Stimulated activated CD4-positive, alpha-beta T cell treated with anti-CD3 and anti-CD28 coated beads, Interleukin-1b, Interleukin-23, amount 100 ng/mL, for 24 hours (primary cell): Measurements from ENCODE around the gene KL.

Experiments
- DNase-seq, 4 experiments: peaks; one replicate each; pipeline ENCODE4 v3.0.0-alpha.2; 2020; ENCODE audit warnings: low read depth in 4 of 4, low spot score in 1 of 4

The KL gene

GRCh38 chr13:33034882-33035520 is 18.8 kb downstream of the KL start:
- DNase-seq, result no peak

DNA sequence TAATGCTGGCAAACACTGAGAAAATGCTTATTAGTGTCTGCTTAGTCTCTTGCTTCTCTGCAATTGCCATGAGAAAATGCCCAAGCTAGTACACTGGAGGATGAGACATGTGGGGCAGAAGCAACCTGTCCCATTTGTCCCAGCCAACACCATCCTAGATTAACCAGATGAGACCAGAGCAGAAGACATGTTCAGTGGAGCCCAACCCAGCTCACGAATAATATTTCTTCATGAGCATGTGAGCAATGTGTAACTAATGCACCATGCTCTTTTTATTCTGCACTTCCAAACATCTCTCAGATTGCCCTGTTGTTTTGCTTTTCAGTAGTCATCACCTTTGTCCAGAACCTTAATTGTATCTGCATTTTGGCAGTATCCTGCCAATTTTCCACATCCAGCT is 21.4 kb downstream of the KL start:
- DNase-seq, result no peak

DNA sequence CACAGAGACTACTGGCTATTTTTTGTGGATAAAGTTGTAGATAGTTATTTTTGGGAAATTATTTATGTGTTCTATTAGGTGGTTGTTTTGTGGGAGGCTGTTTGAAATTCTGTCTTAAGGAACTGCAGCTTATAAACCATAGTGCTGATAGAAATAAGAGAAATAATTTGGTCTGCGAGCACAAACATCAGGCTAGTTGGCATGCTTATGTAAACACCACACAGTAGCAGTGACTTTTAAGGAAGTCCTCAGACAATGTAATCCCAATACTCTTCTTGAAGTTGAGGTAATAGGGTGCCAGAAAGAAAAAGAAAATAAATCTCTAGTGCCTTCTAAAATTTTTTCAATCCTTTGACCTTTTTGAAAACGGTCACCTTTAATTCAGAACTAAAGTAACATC is 23.9 kb downstream of the KL start:
- no peak for DNase-seq

GRCh38 chr13:33045851-33046592 is 29.8 kb downstream of the KL start:
- DNase-seq, result no peak

DNA sequence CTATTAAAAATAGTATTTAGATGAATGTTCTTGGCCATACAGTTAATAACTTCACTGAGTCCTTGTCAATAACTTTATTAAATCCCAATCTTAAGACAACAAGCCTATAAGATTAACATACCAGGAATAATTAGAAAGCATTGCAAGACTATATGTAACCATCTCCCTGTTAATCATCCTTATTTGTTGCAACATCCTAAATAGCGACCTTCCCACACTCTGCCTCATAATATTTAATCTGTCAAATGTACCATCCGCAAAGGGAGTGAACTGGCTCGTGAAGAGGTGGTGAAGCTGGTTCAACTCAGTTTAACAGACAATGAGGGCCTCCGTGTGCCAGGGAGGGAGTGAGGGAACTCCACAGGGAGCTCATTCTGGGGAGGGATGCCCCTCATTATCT is 33.9 kb downstream of the KL start:
- DNase-seq, result no peak

GRCh38 chr13:33051632-33052031 is 35.4 kb downstream of the KL start:
- DNase-seq, result no peak

DNA sequence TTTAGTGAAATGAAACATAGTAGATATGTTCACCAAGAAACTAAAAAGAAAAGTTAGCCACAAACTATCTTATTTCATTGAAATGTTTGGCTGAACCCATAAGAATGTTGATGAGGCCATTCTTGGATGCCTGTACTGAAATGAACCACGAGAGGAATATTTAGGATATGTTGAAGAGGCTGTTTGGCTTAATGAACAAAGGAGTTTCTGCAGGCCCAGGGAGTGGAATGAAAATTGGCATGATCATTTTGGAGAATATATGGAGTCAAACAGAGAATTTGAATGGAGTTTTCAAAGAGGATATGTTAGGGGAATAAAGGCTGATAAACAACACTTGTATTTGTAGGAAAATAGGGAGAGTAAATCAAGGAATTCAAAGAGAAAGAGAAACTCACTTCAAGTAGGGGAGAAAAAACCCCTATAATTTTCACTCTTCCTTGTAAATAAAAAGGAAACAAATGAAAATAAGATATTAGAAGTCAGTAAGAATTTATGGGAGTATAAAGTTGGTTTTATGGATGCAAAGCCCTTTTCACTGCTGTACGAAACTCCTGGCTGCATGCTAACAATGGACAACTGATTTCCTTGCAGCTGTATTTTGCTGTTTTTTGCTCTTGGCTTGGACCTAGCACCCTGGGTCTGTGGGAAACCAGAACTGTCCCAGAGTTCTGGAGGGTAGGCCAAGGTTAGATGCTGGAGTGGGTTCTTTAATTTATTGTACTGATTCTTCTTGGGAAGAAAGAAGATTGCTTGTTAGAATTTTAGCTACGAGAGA is 36.5 kb downstream of the KL start:
- no peak for DNase-seq

GRCh38 chr13:33053397-33054066 is 37.3 kb downstream of the KL start:
- no peak for DNase-seq

DNA sequence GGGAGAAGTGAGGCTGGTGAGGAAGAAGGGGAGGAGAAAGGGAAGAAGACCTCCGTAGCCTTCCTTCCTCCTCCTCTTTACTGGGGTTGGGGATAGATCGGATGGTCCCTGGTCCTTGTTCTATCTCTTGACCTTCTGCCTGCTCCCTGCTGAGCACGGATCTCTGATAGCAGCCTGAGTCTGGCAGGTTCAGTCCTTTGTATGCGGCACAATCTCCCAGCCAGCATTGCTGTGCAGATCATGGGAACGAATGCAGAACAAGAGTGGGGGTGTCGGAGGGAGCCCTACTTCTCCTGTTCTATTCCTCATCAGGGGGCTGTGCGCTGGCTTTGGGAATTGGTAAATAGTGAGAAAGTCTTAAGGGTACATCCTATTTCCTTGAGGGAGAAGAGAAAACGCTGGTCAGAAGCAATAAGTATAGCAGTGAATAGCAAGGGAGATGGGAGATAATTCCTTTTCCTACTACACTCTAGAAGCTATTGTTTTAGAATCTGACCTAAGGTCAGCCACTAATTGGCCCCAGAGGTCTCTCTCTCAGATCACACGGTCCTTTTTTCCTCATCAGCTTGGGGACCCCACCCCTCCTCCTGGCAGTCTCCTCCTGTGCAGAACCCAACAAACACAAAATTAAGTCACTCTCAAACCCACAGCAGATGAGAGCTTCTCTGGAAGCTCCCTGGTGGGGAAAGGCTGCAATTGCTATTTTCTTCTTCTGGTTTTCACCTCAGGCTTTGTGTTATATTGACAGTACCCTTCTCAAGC is 41.0 kb downstream of the KL start:
- DNase-seq, result no peak

- DNase-seq, result no peak
Observed at GRCh38 chr13:33058776-33059327, 42.6 kb downstream of the KL start.

DNA sequence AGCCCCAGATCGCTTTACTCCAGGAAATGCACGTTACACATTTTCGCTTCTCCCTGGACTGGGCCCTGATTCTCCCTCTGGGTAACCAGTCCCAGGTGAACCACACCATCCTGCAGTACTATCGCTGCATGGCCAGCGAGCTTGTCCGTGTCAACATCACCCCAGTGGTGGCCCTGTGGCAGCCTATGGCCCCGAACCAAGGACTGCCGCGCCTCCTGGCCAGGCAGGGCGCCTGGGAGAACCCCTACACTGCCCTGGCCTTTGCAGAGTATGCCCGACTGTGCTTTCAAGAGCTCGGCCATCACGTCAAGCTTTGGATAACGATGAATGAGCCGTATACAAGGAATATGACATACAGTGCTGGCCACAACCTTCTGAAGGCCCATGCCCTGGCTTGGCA is 44.6 kb downstream of the KL start:
- DNase-seq, result no peak

DNA sequence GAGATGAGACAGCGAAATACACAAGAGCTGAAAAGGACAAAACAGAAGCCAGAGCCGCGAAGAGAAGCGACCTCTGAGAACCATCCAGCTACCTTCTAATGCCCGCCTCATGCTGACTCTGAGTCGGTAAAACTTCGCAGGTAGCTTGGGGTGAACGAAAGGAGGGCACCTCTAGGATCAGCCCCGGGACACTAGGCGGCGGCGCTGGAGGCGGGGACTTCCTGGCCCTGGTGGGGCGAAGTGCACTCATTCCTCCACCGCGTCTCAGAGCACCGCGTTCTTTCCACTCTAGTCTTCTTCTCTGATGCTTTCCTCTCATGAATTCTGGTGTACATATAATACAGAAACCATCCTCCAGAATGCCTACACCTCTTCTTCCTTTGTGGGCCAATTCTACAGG is 50.1 kb downstream of the KL start:
- DNase-seq, result no peak

DNA sequence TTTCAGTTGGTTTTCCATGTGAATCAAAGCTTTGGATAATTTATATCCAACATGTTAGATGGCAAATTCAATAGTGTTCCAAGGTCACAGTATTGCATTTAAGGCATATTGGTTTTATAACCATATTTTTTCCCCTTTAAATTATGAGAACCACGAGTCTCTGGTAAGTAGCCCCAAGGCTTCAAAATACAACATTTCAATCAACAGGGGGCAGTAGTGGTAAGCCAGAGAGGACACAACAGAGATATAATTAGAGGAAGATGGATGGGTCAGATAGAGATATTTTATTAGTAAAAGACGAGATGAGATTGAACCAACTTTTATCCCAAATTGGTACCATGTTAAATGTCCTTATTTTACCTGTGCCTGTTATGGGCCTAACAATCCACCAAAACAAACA is 53.1 kb downstream of the KL start:
- no peak for DNase-seq

GRCh38 chr13:33070713-33071112 is 54.5 kb downstream of the KL start:
- no peak for DNase-seq

DNA sequence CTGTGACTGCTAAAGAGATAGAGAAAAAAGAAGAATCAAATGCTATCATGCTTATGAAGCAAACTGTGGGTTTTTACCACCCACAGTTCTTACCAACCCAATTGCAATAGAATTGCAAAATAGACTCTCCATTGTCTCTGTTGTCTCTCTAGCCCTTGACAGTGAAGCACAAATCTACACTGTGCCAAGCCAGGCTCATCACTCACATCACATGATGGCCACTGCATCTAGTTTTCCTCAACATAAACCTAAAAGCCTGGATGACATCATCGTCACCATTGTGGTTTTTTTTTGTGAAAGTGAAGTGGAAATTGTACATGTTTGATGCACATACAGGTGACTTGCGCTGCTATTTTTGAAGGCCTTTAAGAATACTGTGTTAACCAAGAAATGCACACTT is 56.1 kb downstream of the KL start:
- DNase-seq, result no peak

DNA sequence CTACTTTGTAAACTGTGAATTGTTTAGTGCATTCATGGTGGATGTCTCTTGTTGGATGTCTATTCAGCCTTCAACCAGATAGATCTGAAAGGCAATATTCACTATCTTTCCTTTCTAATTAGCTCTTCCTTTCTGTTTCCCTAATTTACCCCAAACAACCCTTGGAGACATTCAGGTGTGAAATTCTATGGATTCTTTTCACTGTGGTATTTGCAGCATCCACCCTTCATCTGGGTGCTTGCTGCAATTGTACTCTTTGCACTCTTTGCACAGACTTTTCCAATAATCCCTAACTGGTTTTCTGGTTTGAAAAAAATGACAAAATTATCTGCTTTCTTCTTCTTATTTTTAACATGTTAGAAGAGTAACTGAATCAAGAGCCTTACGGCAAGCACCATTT is 56.5 kb downstream of the KL start:
- DNase-seq, result no peak

DNA sequence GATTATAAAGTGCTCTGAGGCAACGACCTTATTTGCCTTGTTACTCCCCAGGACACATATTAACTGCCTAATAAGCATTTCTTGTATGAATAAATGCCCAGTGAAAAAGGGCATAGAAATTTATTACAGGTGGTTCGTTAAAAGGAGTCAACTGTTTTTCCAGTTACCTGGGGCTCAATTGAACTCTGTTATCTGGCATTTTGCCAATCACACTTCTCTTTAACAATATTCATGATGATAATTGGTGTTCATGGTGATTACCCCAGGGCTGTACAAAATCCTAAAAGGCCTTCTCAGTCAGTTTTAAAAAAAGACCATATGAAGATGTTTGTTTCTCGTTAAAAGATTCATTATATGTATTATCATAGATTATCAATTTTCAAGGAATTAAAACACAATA is 57.1 kb downstream of the KL start:
- no peak for DNase-seq

DNA sequence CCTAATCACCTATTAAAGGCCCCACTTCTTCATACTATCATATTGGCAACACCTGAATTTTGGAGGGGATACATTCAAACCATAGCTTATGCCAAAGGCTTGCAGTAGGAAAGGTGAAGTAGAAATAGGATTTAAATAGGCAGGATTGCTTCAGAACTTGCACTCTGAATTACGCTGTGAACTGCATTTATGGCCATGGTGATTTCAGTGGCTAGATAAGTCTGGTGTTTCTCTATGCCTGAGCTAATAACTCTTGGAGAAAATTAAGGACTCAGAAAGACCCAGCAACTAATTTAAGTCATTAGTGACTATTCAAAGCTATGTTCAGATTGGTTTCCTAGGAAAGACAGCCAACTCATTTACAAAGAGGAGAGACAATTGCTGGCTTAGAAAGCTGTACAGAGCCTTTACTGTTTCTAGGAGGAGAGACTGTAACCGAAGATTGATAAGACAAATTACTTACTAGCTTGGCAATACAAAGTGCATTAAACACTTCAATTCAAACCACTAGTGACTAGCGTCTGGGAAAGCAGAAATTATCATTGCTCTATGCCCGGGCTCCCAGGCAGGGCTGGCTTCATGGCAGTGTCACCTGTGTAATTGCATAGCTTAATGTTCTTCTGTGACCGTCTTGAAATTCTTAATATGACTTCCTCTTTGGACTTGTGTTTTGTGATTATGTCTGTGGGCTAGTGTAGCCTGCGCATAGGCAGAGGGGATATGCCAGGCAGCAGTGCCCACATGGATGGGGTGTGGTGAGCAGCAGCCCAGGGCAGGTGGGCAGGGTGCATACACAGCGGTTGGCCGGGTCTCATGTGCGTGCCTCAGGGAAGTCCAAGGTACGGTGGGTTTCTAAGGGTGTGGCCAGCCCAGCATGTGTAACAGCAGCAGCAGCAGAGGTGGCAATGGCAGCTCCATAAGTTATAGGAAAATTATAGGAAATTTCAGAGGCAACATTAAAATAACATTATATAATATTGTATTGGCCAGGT is 60.1 kb downstream of the KL start:
- no peak for DNase-seq

- no peak for DNase-seq
Observed at GRCh38 chr13:33078263-33078662, 62.0 kb downstream of the KL start.

DNA sequence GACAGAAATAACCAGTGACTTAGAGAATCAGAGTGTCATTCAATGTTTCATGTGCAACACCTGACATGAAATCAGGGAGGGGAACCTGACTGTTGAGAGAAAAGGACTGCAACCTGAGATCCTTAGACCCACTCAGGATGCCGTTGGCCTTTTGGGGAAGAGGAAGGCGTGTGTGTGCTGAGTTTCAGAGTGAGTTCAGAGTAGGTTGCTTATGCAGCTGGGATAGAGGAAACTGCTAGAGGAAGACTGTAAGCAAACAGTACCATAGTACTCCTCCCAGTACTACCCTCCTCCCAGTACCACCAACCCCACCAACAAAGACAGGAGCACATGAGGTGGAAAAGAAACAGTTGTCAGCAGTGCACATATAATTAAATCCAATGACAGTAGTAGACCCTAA is 63.7 kb downstream of the KL start:
- DNase-seq, result no peak
